NCI-H2196 (cell line): ENCODE results near the gene CEMP1.

ENCODE experiments used
- DNase-seq: peaks from one replicate; lab custom pipeline; 2025; ENCODE audit not compliant: unreplicated experiment; lab: John Stamatoyannopoulos, UW

Gene CEMP1

GRCh38 chr16:2505695-2506094 is 25.5 kb downstream of the CEMP1 start:
- DNase-seq, result no peak

GRCh38 chr16:2501946-2502895 is 29.0 kb downstream of the CEMP1 start:
- DNase-seq, result no peak

GRCh38 chr16:2500918-2501750 is 30.1 kb downstream of the CEMP1 start:
- peak; percentile 84 for DNase-seq

GRCh38 chr16:2500430-2500917 is 30.7 kb downstream of the CEMP1 start:
- DNase-seq, result no peak

GRCh38 chr16:2499890-2500429 is 31.2 kb downstream of the CEMP1 start:
- no peak for DNase-seq

GRCh38 chr16:2499454-2499853 is 31.8 kb downstream of the CEMP1 start:
- DNase-seq, result no peak

GRCh38 chr16:2498531-2499253 is 32.5 kb downstream of the CEMP1 start:
- peak; percentile 43 for DNase-seq

GRCh38 chr16:2497695-2498484 is 33.3 kb downstream of the CEMP1 start:
- DNase-seq, result peak; percentile 39

- DNase-seq, result peak; percentile 39
Observed at GRCh38 chr16:2497116-2497630, 34.0 kb downstream of the CEMP1 start.

GRCh38 chr16:2496223-2497115 is 34.7 kb downstream of the CEMP1 start:
- no peak for DNase-seq

GRCh38 chr16:2495041-2495440 is 36.2 kb downstream of the CEMP1 start:
- no peak for DNase-seq

- DNase-seq, result no peak
Observed at GRCh38 chr16:2494616-2495015, 36.6 kb downstream of the CEMP1 start.

- DNase-seq, result no peak
Observed at GRCh38 chr16:2493605-2494004, 37.6 kb downstream of the CEMP1 start.

GRCh38 chr16:2492292-2492691 is 38.9 kb downstream of the CEMP1 start:
- no peak for DNase-seq

GRCh38 chr16:2490190-2491105 is 40.8 kb downstream of the CEMP1 start:
- peak; percentile 68 for DNase-seq

GRCh38 chr16:2489581-2489980 is 41.6 kb downstream of the CEMP1 start:
- DNase-seq, result no peak

- DNase-seq, result no peak
Observed at GRCh38 chr16:2487903-2488531, 43.2 kb downstream of the CEMP1 start.
